ENCODE data around the gene EXOC6B.
"Not testable (repeated sequence)": the region's sequence is repeated elsewhere in the genome, so short reads cannot be mapped to it uniquely, and the experiment has no call there.

EXOC6B gene

DNA sequence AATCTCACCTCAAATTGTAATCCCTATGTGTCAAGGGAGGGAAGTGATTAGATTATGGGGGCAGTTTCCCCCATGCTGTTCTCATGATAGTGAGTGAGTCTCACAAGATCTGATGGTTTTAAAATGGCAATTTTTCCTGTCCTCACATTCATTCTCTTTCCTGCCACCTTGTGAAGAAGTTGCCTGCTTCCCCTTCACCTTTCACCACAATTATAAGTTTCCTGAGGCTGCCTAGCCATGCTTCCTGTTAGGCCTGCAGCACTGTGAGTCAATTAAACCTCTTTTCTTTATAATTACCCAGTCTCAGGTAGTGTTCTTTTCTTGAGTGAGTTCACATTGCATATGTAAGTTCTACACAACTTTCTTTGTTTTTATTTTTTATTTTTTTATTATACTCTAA is 271.5 kb downstream of the EXOC6B start:
- no peak overlapping the region for H3K4me3 ChIP-seq (ENCODE audit: low read depth, low read length)
- TF ChIP-seq, protein P1, sequence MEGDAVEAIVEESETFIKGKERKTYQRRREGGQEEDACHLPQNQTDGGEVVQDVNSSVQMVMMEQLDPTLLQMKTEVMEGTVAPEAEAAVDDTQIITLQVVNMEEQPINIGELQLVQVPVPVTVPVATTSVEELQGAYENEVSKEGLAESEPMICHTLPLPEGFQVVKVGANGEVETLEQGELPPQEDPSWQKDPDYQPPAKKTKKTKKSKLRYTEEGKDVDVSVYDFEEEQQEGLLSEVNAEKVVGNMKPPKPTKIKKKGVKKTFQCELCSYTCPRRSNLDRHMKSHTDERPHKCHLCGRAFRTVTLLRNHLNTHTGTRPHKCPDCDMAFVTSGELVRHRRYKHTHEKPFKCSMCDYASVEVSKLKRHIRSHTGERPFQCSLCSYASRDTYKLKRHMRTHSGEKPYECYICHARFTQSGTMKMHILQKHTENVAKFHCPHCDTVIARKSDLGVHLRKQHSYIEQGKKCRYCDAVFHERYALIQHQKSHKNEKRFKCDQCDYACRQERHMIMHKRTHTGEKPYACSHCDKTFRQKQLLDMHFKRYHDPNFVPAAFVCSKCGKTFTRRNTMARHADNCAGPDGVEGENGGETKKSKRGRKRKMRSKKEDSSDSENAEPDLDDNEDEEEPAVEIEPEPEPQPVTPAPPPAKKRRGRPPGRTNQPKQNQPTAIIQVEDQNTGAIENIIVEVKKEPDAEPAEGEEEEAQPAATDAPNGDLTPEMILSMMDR (IDR thresholded peaks at IDR 0.05; ENCODE audit: low read depth, low read length): no peak

DNA sequence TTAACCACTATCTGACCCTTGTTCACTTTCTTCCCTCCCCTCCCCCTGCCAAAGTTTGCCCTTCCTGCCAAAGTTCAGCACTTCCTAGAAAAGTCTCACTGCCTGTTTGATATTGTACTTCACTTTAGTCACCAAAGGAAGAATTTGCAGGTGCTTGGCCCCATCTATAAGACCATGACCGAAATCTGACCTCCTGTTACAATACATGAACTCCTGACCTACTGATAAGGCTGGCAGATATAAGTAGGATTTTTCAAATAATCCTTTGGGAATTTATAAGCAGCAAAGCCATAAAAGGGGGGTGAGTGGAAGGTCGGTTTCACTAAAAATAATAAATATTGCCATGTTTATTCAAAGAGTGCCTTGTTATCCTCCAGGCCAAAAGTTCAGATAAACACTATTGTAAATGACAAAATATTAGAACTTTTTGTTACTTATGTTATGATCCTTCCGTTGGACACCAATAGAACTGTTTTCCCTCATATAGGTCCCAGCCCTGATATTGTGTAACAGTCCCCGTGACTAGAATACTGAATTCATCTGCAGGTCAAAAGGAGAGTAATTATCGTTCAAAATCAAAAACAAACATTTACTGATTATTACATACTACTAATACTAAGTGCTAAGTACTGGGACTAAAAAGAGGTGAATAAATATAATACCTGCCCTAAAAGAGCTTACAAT is 277.6 kb downstream of the EXOC6B start:
- TF ChIP-seq, protein P1 (IDR thresholded peaks at IDR 0.05; ENCODE audit: low read depth, low read length): no peak
- H3K4me3 ChIP-seq (ENCODE audit: low read depth, low read length): no peak overlapping the region

DNA sequence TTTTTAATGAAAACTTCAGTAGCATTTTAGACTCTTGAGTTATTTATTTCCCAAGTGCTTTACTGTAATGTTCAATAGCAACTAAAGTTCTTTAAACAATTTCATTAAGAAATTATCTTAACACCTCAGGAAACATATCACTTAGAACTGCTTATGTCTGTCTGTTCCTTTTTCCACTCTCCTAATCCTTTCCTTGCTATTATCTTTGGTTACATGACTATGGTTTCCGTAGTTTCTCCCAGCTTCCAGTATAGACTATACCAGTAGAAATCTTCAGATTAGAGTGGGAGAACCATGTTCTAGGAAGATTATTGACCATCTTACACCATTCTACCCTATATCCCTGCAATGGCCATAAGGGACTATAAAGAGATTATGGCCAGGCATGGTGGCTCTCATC is 280.0 kb downstream of the EXOC6B start:
- TF ChIP-seq, protein P1 (IDR thresholded peaks at IDR 0.05; ENCODE audit: low read depth, low read length): no peak
- H3K4me3 ChIP-seq (ENCODE audit: low read depth, low read length): no peak overlapping the region

DNA sequence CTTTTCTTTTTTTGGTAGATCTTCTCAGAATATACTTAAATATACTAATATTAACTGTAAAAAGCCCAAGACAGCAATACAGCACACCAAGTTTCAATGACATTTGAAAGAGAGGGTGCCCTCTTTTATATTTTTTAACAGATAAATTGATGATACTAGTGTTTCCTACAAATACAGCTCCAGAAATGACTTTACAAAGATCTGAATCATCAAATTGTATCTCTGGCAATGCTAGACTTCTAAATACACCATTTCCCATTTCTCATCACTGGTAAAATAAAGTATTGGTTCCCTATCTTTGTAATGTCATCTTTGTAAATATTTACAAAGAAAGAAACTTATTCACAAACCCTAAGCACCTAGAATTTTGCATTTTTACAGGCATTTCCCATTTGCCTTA is 281.3 kb downstream of the EXOC6B start:
- TF ChIP-seq, protein P1 (IDR thresholded peaks at IDR 0.05; ENCODE audit: low read depth, low read length): no peak
- no peak overlapping the region for H3K4me3 ChIP-seq (ENCODE audit: low read depth, low read length)

DNA sequence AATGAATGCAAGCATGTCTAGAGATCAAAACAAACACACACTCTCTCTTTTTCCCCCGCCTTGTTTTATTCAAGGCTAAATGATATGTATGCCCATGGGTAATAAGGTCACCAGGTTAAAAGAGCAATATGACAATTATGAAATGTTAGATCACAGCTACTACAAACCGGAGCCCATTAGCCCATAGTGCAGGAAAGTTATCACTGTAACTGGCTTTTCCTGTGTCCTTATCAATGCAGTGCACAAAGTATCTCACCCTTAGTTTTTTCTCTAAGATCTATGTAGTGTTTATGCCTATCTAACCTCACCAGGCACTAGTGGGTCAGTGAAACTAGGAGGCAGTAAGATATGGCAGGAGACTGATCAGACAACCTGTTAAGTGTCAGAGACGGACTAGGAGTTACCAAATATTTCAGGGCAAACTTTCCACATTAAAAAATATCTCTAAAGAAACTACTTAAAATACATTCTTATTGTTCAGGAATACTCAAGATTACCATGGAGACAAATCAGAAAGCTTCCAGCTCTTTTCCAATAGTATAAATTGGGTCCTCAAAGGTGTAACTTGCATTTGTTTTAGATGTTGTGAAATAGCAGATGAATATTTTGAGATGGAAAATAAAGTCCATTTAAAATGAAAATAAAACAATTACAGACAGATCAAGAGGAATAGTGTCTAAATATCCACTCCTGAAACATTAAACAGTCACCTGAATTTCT is 282.2 kb downstream of the EXOC6B start:
- TF ChIP-seq, protein P1 (IDR thresholded peaks at IDR 0.05; ENCODE audit: low read depth, low read length): no peak
- H3K4me3 ChIP-seq (ENCODE audit: low read depth, low read length): no peak overlapping the region

DNA sequence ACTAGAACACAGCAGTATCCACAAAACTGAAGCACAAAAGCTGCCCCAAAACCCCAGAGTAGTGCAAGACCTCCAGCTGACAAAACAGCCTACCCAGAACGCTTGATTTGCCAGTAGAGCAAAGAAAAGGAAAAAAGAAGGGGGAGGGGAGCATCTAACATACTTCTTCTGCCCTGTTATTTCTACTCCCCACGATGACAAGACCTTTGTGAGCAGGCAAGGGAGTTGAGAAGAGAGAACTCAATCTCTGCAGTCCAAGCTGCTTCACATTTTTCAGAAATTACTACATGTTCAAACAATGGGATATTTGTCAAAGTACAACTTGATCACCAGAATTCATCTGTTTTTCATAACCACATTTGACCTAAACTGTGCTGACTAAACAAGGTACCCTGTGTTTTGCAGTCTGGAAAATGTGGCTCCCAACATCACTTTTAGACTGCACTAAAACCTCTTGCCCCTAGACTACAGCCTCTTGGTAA is 286.7 kb downstream of the EXOC6B start:
- TF ChIP-seq, protein P1 (IDR thresholded peaks at IDR 0.05; ENCODE audit: low read depth, low read length): no peak
- no peak overlapping the region for H3K4me3 ChIP-seq (ENCODE audit: low read depth, low read length)

DNA sequence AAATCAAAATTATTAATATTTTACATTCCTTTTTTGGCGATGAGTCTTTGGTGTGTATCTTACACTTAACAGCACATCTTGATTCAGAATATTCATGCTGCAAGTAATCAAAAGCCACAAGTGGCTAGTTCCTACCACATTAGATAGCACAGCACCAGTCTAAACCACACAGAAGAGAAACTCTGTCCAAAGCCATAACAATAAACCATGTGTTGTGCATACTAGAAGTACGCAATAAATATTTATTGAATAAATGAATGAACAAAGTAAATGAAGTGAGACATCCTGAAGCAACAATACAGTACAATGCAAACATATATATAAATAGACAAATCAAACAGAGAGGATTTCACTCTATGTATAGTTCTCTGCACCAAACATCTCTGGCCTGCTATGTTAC is 287.3 kb downstream of the EXOC6B start:
- no peak overlapping the region for H3K4me3 ChIP-seq (ENCODE audit: low read depth, low read length)
- TF ChIP-seq, protein P1 (IDR thresholded peaks at IDR 0.05; ENCODE audit: low read depth, low read length): no peak

DNA sequence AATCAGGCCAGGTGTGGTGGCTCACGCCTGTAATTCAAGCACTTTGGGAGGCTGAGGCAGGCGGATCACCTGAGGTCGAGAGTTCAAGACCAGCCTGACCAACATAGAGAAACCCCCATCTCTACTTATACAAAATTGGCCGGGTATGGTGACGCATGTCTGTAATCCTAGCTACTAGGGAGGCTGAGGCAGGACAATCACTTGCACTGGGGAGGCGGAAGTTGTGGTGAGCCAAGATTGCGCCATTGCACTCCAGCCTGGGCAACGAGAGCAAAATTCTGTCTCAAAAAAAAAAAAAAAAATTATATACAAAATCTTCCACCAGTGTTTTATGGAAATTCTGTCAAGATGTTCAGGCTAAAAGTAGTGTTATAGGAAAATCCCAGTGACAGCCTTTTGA is 290.2 kb downstream of the EXOC6B start:
- H3K4me3 ChIP-seq (ENCODE audit: low read depth, low read length): not testable (repeated sequence)

All from WI38 (cell line).